ENCODE measurements around the gene SNX2. TPM values are rescaled to one million over a fixed set of nuclear protein-coding genes. Genes with fewer than 3 reads are reported as not detected.
"Not testable (repeated sequence)": the region's sequence is repeated elsewhere in the genome, so short reads cannot be mapped to it uniquely, and the experiment has no call there.

The SNX2 gene
- total RNA-seq, 1 donor from 2014 or later = 41.0 TPM

DNA sequence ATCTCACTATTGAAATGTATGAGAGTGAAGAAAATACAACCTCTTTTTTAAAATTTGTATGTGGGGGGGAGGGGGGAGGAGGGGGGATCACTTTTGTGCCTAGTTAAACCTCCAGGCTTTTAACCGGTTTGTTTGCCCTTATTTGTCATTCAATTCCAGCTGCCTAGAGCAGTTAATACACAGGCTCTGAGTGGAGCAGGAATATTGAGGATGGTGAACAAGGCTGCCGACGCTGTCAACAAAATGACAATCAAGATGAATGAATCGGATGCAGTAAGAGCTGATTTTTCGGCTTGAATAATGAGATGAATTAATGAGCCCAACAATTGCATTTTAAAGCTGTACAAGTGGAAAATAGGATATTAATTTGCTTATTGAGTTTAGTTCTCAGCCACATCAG, 41.9 kb downstream of the SNX2 start:
- intact Hi-C loops (cut with DNase I) = no loop called here
- DNase-seq (no peak), ATAC-seq (ENCODE audit: poor library complexity) (no peak)

DNA sequence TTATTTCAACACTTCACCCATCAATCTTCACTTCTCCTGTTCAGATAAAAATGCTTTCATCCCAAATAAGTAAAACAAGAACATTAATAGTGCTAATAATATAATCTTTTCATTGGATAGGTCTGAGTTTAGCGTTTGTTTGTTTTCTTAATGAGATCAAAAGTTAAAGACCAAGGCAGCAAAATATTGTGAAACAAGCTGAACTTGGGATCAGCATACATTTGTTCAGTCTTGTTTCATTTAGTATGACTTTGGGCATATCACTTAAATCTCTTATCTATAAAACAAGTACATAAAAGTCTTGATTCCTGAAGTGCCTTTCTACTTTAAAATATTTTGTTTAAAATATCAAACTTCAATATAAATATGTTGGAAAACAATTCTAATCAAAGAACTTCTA, 57.1 kb downstream of the SNX2 start:
- intact Hi-C loops (cut with DNase I) = no loop called here
- DNase-seq (no peak), ATAC-seq (ENCODE audit: poor library complexity) (no peak)

DNA sequence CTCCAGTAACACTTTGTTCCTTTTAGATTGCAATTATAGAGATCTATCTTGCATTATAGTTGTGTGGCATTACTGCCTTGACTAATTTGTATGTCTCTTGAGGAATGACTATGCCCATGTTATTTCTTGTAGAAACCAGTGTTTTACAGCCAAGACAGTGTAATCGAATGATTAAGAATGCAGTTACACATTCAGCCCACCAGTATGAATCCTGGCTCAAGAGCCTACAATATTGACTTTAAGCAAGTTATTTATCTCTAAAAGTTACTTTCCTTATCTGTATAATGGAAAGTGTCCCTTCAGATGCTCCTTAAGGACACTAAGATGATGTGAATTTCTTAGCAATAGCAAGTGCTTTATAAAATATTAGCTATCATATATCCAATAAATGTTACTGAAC, 60.8 kb downstream of the SNX2 start:
- intact Hi-C loops (cut with DNase I) = no loop called here
- no peak for DNase-seq
- no peak for ATAC-seq (ENCODE audit: poor library complexity)

DNA sequence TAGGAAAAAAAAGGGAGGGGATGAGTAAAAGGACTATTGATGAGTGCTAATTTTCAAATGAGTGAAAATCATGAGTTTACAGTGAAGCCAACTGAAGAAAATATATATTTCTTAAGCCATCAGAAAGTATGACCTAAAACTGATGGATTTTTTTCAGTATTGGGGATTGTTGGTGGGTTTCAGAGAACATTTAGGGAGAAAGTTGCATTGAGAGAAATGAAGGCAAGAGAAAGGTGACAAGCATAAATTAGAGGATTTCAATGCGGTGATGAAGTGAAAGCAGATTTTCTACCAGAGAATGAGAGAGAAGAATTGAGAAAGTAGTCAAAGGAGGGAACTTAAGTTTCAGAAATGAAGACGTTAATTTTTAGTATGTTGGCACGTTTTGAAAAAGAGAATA, 62.1 kb downstream of the SNX2 start:
- ATAC-seq (ENCODE audit: poor library complexity) = no peak
- intact Hi-C loops (cut with DNase I) = no loop called here

DNA sequence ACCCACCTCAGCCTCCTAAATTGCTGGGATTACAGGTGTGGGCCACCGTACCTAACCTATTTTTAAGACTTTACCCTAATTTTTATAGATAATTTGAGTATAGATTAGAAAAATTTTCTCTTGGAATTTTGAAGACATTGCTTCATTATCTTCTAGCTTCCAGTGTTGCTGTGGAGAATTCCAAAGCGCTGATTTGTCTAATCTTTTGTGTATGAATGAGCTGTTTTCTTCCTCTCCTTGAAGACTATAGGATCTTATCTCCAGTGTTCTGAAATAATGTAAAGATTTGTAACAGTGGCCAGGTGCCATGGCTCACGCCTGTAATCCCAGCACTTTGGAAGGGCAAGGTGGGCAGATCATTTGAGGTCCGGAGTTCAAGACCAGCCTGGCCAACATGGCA, 64.9 kb downstream of the SNX2 start:
- ATAC-seq (ENCODE audit: poor library complexity) (no peak), DNase-seq (no peak)
- intact Hi-C loops (cut with DNase I) = no loop called here

More for the DNA sequence above, 62.1 kb downstream of the SNX2 start:
- DNase-seq = no peak

DNA sequence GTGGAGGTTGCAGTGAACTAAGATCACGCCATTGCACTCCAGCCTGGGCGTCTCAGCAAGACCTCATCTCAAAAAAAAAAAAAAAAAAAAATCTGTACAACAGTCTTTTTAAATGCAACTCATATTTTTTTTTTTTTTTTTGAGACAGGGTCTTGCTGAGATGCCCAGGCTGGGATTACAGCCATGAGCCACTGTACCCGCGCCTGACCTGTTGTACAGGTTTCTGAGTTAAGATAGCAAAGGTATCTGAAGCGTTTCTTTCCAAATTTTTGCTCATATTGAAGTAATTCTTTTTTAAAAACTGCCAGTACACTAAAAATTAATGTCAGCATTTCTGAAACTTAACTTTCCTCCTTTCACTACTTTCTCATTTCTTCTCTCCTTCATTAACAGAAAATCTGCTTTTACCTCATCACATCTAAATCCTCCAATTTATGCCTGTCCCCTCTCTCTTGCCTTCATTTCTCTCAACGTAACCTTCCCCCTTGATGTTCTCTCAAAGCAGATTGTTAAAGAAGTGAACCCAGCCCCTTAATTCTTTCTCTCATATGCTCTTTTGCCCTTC, 67.2 kb downstream of the SNX2 start:
- ATAC-seq (ENCODE audit: poor library complexity) = no peak
- no peak for DNase-seq
- intact Hi-C loops (cut with DNase I) = no loop called here

DNA sequence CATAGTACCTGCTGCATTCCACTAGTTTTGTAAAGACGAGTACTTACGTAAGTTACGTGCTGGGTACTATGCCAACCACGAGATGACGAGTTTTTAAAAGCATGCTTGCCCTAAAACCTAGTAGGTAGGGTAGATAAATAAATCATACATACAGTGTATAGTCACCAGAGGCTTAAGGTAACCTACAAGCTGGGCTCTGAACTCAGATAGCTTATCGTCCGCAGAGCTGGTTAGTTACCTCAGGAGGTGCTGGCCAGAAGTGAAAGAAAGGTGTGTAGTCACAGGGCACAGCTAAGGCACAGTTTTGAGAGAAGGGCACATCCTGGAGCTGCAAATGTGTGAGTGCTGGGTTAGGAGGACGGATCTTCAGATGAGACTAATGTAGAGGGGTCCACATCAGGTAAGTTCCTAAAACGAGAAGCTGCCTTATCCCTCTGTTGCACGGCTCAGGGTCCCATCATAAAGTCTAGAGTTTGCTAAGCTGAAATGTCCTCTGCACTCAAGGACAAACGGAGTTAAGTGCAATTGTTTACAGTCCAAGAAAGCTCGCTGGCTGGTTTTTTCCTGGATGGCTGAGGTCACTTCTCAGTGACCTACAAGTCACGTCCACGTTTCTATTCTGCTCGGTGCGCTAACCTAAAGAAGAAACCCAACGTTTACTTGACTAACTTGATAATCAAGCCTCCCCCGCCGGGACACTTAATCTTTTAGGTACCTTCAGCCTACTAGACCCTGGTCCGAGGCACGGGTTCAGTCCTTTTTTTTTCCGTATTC, 69.4 kb downstream of the SNX2 start:
- intact Hi-C loops (cut with DNase I) = no loop called here
- no peak for DNase-seq
- ATAC-seq (ENCODE audit: poor library complexity) = peak; percentile 38

DNA sequence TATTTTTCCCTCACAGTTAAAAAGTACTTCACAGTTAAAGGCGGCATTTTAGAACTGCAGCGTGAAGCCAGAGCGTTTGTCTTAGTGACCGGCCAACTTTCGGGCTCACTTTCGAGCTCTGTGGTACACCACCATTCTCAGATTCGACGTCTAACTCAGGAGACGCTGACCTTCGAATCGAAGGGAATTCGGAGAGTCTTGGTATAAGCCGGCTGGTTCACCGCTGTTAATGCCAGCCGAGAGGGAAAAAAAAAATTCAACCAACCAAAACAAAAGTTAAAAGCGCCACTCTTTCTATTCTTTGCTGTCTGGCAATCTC, 70.0 kb downstream of the SNX2 start:
- intact Hi-C loops (cut with DNase I) = no loop called here

DNA sequence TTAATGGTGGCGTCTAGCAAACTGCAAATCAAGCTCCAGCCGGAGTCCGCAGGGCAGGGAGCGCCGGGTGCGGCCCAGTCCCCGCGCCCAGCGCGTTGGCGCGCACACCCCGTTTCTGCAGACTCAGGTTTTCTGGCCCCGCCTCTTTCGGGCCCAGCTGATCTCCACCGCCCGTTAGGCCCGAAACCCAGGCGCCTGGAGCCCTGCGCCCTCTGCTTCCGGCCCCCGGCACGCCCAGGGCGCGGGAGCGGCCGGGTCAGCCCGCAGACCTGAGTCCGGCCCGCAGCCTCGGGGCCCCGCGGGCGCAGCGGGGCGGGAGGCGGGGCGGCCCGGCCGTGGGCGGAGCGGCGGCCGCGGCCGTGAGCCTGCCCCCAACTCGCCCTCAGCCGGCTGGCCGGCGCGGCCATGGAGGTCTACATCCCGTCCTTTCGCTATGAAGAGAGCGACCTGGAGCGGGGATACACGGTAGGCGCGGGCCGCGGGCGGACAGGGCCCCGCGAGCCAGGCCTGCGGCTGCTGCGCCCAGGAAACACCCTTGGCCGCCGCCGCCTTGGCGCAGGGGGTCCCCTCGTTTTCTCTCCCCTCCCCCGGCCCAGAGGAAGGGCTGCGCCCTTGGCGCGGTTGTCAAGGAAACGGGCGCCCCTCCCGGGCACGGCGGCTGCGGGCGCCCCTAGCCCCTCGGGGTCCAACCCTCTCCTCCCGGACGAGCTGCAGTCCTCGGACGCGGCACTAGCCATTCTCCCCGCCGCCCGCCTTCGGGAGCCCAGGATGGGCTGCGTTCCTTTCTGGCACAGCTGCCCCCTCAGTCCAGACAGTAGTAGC, 70.6 kb downstream of the SNX2 start, which contains the start of gene SNX24:
TSS of gene SNX24 (plus strand) at position 385 of the 822 bp plus-strand sequence. CDS start at position 406, 21 bp downstream.
- peak; percentile 92 for ATAC-seq (ENCODE audit: poor library complexity)
- DNase-seq = peak; percentile 93
- intact Hi-C loops (cut with DNase I) = no loop called here

More for the DNA sequence above, 70.0 kb downstream of the SNX2 start:
- DNase-seq (no peak), ATAC-seq (ENCODE audit: poor library complexity) (peak; percentile 21)

DNA sequence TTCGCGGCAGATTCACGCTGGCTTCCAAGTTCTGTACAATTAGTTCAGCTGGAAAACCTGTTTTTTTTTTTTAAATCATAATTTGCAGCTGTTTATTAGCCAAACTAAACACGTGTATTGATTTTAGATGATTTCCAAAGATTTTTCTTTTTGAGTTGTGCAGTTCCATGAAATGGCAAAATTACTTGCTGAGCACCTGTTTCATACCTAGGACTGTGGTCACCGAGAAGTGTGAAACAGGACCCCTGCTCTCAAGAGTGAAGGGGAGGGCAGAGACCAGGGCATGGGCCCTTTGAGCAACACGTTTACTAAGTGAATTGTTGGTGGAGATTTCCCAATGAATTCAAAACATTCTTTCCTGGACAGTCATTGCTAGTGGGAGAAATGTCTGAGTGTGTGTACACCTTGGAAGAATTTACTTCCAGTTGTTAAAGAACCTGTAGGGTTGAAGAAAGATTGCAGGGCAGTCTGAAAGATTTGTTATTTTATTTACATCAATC, 71.2 kb downstream of the SNX2 start:
- intact Hi-C loops (cut with DNase I) = no loop called here
- ATAC-seq (ENCODE audit: poor library complexity) (no peak), DNase-seq (no peak)

DNA sequence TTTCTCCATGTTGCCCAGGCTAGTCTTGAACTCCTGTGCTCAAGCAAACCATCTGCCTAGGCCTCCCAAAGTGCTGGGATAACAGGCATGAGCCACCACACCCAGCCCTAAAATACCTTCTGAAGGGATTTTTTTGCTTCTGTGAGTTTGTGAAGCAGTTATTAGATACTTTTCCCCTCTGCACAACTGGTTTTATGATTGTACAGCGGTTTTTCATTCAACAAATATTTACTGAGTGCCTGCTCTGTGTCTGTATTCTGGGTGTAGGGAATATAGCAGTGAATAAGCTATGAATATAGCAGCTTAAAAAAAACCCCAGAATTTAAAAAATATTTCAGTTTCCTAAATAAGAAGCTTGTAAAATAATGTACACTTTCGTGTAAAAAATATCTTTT, 72.8 kb downstream of the SNX2 start:
- ATAC-seq (ENCODE audit: poor library complexity) (no peak), DNase-seq (no peak)
- intact Hi-C loops (cut with DNase I) = no loop called here

DNA sequence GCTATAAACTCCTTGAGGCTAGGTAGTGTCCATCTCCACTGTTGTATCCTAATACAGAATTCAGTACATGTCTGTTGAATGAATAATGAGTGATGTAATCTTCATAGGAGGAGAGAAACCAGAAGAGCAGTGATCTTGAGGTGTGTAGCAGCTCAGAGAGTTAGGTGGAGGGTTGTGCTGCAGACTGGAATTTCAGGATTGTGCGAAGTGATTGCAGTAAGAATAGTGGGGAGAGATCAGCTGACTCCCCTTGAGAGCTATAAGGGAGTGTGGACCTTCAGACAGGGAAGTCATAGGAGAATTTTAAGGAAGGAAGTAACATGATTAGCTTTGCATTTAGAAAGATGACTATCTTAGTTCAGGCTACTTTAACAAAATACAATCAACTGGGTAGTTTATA, 74.9 kb downstream of the SNX2 start:
- intact Hi-C loops (cut with DNase I) = no loop called here
- no peak for ATAC-seq (ENCODE audit: poor library complexity)
- DNase-seq = no peak

DNA sequence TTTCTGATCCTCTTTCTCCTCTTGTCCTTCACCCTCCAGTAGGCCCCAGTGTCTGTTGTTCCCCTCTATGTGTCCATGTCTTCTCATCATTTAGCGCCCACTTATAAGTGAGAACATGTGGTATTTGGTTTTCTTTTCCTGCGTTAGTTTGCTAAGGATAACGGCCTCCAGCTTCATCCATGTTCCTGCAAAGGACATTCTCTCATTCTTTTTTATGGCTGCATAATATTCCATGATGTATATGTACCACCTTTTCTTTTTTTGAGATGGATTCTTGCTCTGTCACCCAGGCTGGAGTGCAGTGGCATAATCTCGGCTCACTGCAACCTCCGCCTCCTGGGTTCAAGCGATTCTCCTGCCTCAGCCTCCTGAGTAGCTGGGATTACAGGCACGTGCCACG, 82.7 kb downstream of the SNX2 start:
- DNase-seq; ATAC-seq (ENCODE audit: poor library complexity); intact Hi-C loops (cut with DNase I): not testable (repeated sequence)

DNA sequence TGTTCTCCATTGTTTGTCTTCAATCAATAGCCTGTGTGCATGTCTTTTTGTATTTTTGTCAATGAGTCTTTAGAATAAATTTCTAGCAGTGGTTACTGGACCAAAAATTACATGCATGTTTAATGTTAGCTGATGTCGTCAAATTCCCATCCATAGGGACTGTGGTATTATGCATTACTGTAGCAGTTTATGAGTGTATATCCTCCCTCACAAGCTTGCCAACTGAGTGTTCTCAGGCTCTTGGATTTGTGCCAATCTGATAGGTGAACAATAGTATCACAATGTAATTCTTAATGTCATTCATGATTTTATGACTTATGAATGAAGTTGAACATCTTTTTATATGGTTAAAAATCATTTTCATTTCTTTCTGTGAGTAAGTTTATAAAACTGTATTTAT, 83.6 kb downstream of the SNX2 start:
- DNase-seq = no peak
- no peak for ATAC-seq (ENCODE audit: poor library complexity)
- intact Hi-C loops (cut with DNase I) = no loop called here

DNA sequence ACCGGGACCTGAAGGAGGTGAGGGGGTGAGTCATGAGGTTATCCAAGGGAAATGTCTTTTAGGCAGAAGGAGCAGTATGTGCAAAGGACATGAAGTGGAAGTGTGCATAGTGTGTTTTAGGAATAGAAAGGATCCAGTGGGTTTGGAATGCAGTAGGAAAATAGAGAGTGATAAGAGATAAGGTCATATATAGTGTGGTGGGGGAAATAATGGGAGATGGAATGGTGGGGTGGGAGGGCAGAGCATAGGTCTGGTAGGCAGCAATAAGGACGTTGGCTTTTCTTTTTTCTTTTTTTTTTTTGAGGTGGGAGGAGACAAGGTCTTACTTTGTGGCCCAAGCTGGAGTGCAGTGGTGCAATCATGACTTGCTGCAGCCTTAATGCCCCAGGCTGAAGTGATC, 88.4 kb downstream of the SNX2 start:
- no peak for ATAC-seq (ENCODE audit: poor library complexity)
- intact Hi-C loops (cut with DNase I) = no loop called here
- no peak for DNase-seq

DNA sequence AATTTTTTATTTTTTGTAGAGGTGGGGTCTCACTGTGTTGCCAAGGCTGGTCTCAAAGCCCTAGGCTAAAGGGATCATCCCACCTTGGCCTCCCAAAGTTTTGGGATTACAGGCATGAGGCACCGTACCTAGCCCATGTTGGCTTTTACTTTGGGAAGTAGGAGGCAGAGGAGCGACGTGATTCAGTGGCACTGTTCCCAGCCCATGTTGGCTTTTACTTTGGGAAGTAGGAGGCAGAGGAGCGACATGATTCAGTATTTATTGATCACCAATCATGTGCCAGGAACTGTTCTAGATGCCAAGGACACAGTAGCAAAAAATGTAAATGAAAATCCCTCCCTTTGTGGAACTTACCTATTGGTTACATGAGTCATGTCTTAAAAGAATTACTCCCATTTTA, 88.8 kb downstream of the SNX2 start:
- ATAC-seq (ENCODE audit: poor library complexity) = no peak
- intact Hi-C loops (cut with DNase I) = no loop called here
- no peak for DNase-seq

DNA sequence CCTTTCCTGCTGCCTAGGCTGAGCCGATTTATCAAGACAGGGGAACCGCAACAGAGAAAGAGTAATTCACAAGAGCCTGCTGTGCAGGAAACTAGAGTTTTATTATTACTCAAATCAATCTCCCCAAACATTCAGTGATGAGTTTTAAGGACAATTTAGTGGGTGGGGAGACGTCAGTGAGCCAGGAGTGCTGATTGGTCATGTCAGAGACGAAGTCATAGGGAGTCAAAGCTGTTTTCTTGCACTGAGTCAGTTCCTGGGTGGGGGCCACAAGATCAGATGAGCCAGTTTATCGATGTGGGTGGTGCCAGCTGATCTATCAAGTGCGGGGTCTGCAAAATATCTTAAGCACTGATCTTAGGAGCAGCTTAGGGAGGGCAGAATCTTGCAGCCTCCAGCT, 89.5 kb downstream of the SNX2 start:
- ATAC-seq (ENCODE audit: poor library complexity) (no peak), DNase-seq (no peak)
- intact Hi-C loops (cut with DNase I) = no loop called here

DNA sequence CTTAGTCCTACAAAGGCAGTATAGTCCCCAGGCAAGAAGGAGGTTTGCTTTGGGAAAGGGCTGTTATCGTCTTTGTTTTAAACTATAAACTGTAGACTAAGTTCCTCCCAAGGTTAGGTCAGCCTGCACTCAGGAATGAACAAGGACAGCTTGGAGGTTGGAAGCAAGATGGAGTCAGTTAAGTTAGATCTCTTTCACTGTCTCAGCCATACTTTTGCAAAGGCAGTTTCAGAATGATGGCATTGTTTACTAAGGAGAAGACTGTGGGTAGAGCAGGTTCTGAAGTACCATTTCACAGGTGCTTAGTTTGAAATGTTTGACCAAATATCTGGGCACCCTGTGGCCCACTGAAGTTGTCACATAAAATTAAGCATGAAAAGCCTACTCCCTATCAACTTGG, 90.0 kb downstream of the SNX2 start:
- ATAC-seq (ENCODE audit: poor library complexity) (no peak), DNase-seq (no peak)
- intact Hi-C loops (cut with DNase I) = no loop called here

DNA sequence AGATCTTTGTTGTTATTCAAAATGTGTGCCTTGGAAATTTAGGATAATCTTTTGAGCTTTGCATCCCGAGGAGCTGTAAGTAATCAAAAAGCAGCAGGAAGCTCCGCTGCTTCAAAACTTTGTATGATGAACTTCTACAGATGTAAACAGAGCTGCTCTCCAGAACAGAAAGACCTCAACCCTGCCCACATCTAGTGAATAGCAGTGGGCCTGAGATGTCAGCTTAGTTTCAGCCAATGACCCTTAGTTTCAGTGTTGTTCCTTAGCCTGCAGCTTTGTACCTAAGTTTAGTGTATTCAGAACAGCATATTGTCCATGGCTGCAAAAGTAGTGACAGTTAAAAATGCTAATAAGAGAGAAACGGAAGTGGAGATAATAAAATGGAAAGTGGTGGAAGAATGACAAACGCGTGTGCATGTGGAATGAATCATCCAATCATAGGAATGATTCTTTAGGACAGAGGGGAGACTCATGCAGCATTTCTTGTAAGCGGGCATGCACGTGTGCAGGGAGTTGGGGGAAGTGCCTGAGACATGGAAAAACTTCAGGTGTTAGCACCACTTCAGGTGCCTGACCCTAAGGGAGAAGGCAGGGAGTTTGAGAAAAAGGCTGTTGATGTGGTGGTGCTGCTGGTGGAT, 95.5 kb downstream of the SNX2 start:
- intact Hi-C loops (cut with DNase I) = no loop called here
- ATAC-seq (ENCODE audit: poor library complexity) = no peak
- DNase-seq = no peak
